Breast epithelium (tissue), 3 donors: ENCODE data around the gene DNAJC13.

Experiments used
- POLR2A ChIP-seq: fragments of 450-650 bp; IDR thresholded peaks from one replicate; pipeline ENCODE4 v1.6.1; 2016; ENCODE audit warnings: antibody characterized with exemption, mild to moderate bottlenecking, moderate library complexity
- POLR2AphosphoS5 ChIP-seq, 3 donors: sonication (generic); formaldehyde crosslinking; IDR thresholded peaks; one replicate each; pipeline ENCODE4 v1.6.1; 2017; ENCODE audit warnings: antibody characterized with exemption in 3 of 3
- TF ChIP-seq, protein P1 (sequence below), 3 donors: fragments of 450-650 bp; IDR thresholded peaks; one replicate each; pipeline ENCODE4 v1.5.1; 2016 to 2017; ENCODE audit warnings: antibody characterized with exemption in 3 of 3, mild to moderate bottlenecking in 3 of 3, moderate library complexity in 3 of 3

DNA sequence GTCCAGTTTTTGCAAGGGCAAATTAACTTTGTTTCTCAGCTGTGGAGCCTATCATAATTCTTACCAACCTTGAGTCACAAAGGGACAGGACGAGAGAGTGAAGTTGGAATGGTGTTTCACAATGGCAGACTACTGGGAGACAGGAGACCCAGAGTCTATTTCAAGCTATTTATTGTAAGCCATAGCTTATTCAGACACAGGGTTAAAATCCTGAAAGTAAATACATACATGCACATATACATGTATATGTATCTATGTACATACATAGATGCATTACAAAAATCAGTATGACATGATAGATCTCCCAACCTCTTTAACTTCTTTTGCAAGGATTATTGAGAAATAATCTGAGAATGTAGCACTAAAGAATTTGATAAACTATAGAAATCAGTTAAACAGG is 86.3 kb downstream of the DNAJC13 start:
- TF ChIP-seq, protein P1, sequence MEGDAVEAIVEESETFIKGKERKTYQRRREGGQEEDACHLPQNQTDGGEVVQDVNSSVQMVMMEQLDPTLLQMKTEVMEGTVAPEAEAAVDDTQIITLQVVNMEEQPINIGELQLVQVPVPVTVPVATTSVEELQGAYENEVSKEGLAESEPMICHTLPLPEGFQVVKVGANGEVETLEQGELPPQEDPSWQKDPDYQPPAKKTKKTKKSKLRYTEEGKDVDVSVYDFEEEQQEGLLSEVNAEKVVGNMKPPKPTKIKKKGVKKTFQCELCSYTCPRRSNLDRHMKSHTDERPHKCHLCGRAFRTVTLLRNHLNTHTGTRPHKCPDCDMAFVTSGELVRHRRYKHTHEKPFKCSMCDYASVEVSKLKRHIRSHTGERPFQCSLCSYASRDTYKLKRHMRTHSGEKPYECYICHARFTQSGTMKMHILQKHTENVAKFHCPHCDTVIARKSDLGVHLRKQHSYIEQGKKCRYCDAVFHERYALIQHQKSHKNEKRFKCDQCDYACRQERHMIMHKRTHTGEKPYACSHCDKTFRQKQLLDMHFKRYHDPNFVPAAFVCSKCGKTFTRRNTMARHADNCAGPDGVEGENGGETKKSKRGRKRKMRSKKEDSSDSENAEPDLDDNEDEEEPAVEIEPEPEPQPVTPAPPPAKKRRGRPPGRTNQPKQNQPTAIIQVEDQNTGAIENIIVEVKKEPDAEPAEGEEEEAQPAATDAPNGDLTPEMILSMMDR (IDR thresholded peaks at IDR 0.05) = no peak
- TF ChIP-seq POLR2AphosphoS5 (IDR thresholded peaks at IDR 0.05) (no peak), POLR2A (no peak)
